Fibroblast of skin of right quadriceps (primary cell): Measurements from ENCODE around the gene MED15.

Source experiments
- DNase-seq: peaks from one replicate; pipeline ENCODE4 v3.0.0-alpha.2; 2013

MED15 gene

GRCh38 chr22:20632082-20632481 is 124.7 kb downstream of the MED15 start:
- DNase-seq: no peak

GRCh38 chr22:20632518-20632917 is 125.1 kb downstream of the MED15 start:
- DNase-seq: no peak

- no peak for DNase-seq
Measured at GRCh38 chr22:20634560-20635226, 127.3 kb downstream of the MED15 start.

- DNase-seq: no peak
Measured at GRCh38 chr22:20635227-20635591, 127.8 kb downstream of the MED15 start.

- DNase-seq: no peak
Measured at GRCh38 chr22:20636075-20636812, 128.8 kb downstream of the MED15 start.

GRCh38 chr22:20636945-20637344 is 129.5 kb downstream of the MED15 start:
- no peak for DNase-seq
